ENCODE results near the gene PACRG. TPM values are rescaled to one million over a fixed set of nuclear protein-coding genes. Genes with fewer than 3 reads are reported as not detected.

The PACRG gene
- total RNA-seq, 2 donors from 2014 or later: 1.7 TPM; not detected in 1

- Histone ChIP-seq H3K36me3 (no peaks in the 10 kb centered on the region), H3K9me3 (no peaks in the 10 kb centered on the region), H3K9ac (ENCODE audit: low read depth in 2 of 2, low read length in 2 of 2) (no peak overlapping the region), H3K27ac (no peak overlapping the region), H3K4me3 (no peak overlapping the region), H3K27me3 (no peaks in the 10 kb centered on the region), H3K4me1 (no peaks in the 10 kb centered on the region)
- no peak for DNase-seq
- TF ChIP-seq, protein P1, sequence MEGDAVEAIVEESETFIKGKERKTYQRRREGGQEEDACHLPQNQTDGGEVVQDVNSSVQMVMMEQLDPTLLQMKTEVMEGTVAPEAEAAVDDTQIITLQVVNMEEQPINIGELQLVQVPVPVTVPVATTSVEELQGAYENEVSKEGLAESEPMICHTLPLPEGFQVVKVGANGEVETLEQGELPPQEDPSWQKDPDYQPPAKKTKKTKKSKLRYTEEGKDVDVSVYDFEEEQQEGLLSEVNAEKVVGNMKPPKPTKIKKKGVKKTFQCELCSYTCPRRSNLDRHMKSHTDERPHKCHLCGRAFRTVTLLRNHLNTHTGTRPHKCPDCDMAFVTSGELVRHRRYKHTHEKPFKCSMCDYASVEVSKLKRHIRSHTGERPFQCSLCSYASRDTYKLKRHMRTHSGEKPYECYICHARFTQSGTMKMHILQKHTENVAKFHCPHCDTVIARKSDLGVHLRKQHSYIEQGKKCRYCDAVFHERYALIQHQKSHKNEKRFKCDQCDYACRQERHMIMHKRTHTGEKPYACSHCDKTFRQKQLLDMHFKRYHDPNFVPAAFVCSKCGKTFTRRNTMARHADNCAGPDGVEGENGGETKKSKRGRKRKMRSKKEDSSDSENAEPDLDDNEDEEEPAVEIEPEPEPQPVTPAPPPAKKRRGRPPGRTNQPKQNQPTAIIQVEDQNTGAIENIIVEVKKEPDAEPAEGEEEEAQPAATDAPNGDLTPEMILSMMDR (IDR thresholded peaks at IDR 0.05): no peak
- intact Hi-C loops (cut with DNase I): no loop called here
These were observed 569.2 kb downstream of the PACRG start for GRCh38 chr6:163296835-163297519.

DNA sequence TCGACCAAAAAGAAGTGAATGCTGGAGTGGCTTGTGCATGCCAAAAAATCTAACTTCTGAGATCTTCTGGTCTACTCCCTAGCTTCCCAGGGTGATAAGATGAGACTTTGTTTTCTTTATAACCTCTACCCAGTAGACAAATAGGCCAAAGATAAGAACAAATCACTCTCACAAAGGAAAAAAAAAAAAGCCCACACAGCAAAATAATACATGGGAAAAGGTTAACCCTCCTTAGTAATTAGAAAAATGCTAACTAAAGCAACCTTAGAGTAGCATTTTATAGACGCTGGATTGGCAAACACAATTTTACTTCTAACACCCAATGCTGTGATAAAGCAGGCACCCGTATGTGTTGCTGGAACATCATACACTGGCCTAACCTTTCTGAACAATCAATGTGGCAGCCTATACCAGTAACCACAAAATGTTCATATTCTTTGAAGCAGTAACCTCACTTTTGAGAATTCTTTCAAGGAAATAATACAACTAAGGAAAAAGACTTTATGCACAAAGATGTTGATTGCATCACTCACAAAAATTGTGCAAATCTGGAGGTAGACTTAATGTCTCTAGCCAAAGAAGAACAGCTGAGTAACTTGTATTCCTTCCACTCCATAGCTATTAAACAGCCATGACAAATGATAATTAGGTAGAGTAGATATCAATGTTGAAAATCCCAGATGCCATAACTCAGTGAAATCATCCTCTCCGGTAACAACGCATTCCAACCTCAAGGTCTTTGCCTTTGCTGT lies 570.5 kb downstream of the PACRG start:
- no peak for DNase-seq

GRCh38 chr6:163300838-163301237 lies 573.1 kb downstream of the PACRG start:
- Histone ChIP-seq H3K36me3 (no peaks in the 10 kb centered on the region), H3K27me3 (no peaks in the 10 kb centered on the region), H3K27ac (no peak overlapping the region), H3K4me1 (no peaks in the 10 kb centered on the region), H3K4me3 (no peak overlapping the region), H3K9ac (ENCODE audit: low read depth in 2 of 2, low read length in 2 of 2) (no peak overlapping the region), H3K9me3 (no peaks in the 10 kb centered on the region)
- TF ChIP-seq, protein P1 (IDR thresholded peaks at IDR 0.05): no peak
- DNase-seq: no peak
- intact Hi-C loops (cut with DNase I): no loop called here

More for the DNA sequence above, 570.5 kb downstream of the PACRG start:
- Histone ChIP-seq H3K4me3 (no peak overlapping the region), H3K9me3 (no peaks in the 10 kb centered on the region), H3K27ac (no peak overlapping the region), H3K36me3 (no peaks in the 10 kb centered on the region), H3K4me1 (no peaks in the 10 kb centered on the region), H3K27me3 (no peaks in the 10 kb centered on the region), H3K9ac (ENCODE audit: low read depth in 2 of 2, low read length in 2 of 2) (no peak overlapping the region)
- TF ChIP-seq, protein P1 (IDR thresholded peaks at IDR 0.05): no peak
- intact Hi-C loops (cut with DNase I): no loop called here

DNA sequence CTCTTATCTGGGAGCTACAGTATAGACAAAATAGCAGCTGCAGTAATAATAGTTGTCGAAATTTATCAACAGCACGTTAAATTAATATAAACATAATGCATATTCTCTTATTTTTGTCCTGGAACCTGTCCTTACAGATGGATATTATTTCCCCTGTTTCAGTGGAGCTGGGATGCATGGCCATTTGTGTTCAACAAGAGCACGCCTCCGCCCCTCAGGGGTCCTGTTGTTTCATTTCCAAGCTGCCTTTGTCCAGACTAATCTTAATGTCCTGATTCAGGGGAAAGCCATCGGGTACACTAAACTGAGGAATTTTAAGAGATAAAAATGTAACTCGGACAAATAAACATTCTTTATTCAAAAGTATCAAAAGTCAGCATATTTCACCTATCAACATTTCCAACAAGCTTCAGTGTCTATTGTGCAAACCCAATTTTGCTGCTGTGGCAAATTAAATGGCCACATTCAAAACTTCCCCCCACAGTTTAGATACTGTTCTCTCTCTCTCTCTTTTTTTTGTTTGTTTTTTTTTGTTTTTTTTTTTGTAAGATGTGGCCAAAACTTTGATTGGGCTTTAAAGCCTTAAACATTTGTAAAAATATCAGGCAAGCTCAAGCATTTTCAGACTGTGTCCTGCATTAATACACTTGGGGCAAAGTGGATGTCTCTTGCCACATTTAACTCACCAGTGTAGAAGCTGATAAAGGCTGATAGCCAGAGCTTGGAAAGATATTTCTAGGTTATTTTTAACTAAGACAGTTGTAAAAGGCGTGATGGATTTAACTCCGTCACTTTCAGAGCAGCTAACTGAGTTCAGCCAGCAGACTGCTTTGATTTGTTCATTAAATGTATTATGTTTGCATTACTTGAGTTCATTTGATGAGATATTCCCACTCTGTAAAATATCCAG lies 574.2 kb downstream of the PACRG start:
- Histone ChIP-seq H3K4me1 (no peaks in the 10 kb centered on the region), H3K9me3 (no peaks in the 10 kb centered on the region), H3K4me3 (no peak overlapping the region), H3K27me3 (no peaks in the 10 kb centered on the region), H3K9ac (ENCODE audit: low read depth in 2 of 2, low read length in 2 of 2) (no peak overlapping the region), H3K27ac (no peak overlapping the region), H3K36me3 (no peaks in the 10 kb centered on the region)
- TF ChIP-seq, protein P1 (IDR thresholded peaks at IDR 0.05): no peak
- intact Hi-C loops (cut with DNase I): no loop called here
- DNase-seq: no peak

GRCh38 chr6:163302747-163303146 lies 575.0 kb downstream of the PACRG start:
- Histone ChIP-seq H3K4me1 (no peaks in the 10 kb centered on the region), H3K27ac (no peak overlapping the region), H3K27me3 (no peaks in the 10 kb centered on the region), H3K36me3 (no peaks in the 10 kb centered on the region), H3K9ac (ENCODE audit: low read depth in 2 of 2, low read length in 2 of 2) (no peak overlapping the region), H3K9me3 (no peaks in the 10 kb centered on the region), H3K4me3 (no peak overlapping the region)
- TF ChIP-seq, protein P1 (IDR thresholded peaks at IDR 0.05): no peak
- intact Hi-C loops (cut with DNase I): no loop called here
- DNase-seq: no peak
